ENCODE results near the gene SLC35F6. TPM values are rescaled to one million over a fixed set of nuclear protein-coding genes. Genes with fewer than 3 reads are reported as not detected.

The SLC35F6 gene
- 36.2 and 52.8 TPM in 2 replicates for total RNA-seq

- peak; percentile 89 for DNase-seq
These were observed at the start of gene SLC35F6 for GRCh38 chr2:26764078-26764887. Gene SLC35F6 (plus strand): TSS chr2:26764284. CDS start chr2:26764350, 66 bp downstream.

GRCh38 chr2:26715528-26716270 lies 48.4 kb upstream of the SLC35F6 start:
- no peak for DNase-seq

- no peak for DNase-seq
These were observed 47.7 kb upstream of the SLC35F6 start for GRCh38 chr2:26716340-26716739.

GRCh38 chr2:26716769-26717168 lies 47.3 kb upstream of the SLC35F6 start:
- no peak for DNase-seq

- DNase-seq, result no peak
These were observed 46.7 kb upstream of the SLC35F6 start for GRCh38 chr2:26717362-26717761.

- DNase-seq, result no peak
These were observed 45.0 kb upstream of the SLC35F6 start for GRCh38 chr2:26718949-26719686.

- peak; percentile 79 for DNase-seq
These were observed 43.6 kb upstream of the SLC35F6 start for GRCh38 chr2:26720322-26721114.

- DNase-seq, result no peak
These were observed 42.7 kb upstream of the SLC35F6 start for GRCh38 chr2:26721115-26722032.

GRCh38 chr2:26722328-26722727 lies 41.8 kb upstream of the SLC35F6 start:
- no peak for DNase-seq

- DNase-seq, result no peak
These were observed 41.2 kb upstream of the SLC35F6 start for GRCh38 chr2:26722911-26723310.

GRCh38 chr2:26723475-26723874 lies 40.6 kb upstream of the SLC35F6 start:
- DNase-seq, result no peak

GRCh38 chr2:26723991-26724750 lies 39.9 kb upstream of the SLC35F6 start:
- peak; percentile 3 for DNase-seq

- no peak for DNase-seq
These were observed 39.1 kb upstream of the SLC35F6 start for GRCh38 chr2:26724784-26725520.

- DNase-seq, result no peak
These were observed 38.6 kb upstream of the SLC35F6 start for GRCh38 chr2:26725521-26725820.

GRCh38 chr2:26726228-26726627 lies 37.9 kb upstream of the SLC35F6 start:
- no peak for DNase-seq

- peak; percentile 40 for DNase-seq
These were observed 36.2 kb upstream of the SLC35F6 start for GRCh38 chr2:26727641-26728561.

- DNase-seq, result no peak
These were observed 34.8 kb upstream of the SLC35F6 start for GRCh38 chr2:26729311-26729710.

- DNase-seq, result no peak
These were observed 33.3 kb upstream of the SLC35F6 start for GRCh38 chr2:26730549-26731344.
